ENCODE measurements around the gene OR8S1. TPM values are rescaled to one million over a fixed set of nuclear protein-coding genes. Genes with fewer than 3 reads are reported as not detected.
"Not testable (repeated sequence)": the region's sequence is repeated elsewhere in the genome, so short reads cannot be mapped to it uniquely, and the experiment has no call there.

The OR8S1 gene
- total RNA-seq, 1 experiment from 2014 or later: not detected

DNA sequence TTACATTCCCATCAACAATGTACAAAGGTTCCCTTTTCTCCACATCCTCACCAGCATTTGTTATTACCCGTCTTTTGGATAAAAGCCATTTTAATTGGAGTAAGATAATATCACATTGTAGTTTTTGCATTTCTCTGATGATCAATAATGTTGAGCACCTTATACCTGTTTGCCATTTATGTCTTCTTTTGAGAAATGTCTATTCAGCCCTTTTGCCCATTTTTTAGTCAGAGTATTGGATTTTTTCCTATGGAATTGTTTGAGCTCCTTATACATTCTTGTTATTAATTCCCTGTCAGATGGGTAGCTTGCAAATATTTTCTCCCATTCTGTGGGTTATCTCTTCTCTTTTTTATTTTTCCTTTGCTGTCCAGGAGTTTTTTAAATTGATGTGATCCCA, 10.7 kb upstream of the OR8S1 start:
- ChIA-PET POLR2A (no interaction called here), CTCF (interaction anchor here (0.5 kb wide), 1 partner anchor 28 kb away, joined by 3 read pairs; no protein-coding TSS in a partner anchor)
- no peaks in the 10 kb centered on the region for H3K4me1 ChIP-seq
- Mint-ChIP-seq H3K27me3 (ENCODE audit: insufficient read depth, unreplicated experiment) (peaks cover 8% of the 10 kb centered on the region), H3K36me3 (ENCODE audit: insufficient read depth, unreplicated experiment) (no peaks in the 10 kb centered on the region), H3K9me3 (ENCODE audit: unreplicated experiment) (peaks cover 11% of the 10 kb centered on the region), H3K4me1 (ENCODE audit: low read depth, unreplicated experiment) (no peaks in the 10 kb centered on the region), H3K27ac (ENCODE audit: unreplicated experiment) (no peak overlapping the region), H3K4me3 (ENCODE audit: unreplicated experiment) (no peak overlapping the region)
- BruUV-seq (replicated peaks): no TSS peak
- TF ChIP-seq, protein P1, sequence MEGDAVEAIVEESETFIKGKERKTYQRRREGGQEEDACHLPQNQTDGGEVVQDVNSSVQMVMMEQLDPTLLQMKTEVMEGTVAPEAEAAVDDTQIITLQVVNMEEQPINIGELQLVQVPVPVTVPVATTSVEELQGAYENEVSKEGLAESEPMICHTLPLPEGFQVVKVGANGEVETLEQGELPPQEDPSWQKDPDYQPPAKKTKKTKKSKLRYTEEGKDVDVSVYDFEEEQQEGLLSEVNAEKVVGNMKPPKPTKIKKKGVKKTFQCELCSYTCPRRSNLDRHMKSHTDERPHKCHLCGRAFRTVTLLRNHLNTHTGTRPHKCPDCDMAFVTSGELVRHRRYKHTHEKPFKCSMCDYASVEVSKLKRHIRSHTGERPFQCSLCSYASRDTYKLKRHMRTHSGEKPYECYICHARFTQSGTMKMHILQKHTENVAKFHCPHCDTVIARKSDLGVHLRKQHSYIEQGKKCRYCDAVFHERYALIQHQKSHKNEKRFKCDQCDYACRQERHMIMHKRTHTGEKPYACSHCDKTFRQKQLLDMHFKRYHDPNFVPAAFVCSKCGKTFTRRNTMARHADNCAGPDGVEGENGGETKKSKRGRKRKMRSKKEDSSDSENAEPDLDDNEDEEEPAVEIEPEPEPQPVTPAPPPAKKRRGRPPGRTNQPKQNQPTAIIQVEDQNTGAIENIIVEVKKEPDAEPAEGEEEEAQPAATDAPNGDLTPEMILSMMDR (IDR thresholded peaks at IDR 0.05; ENCODE audit: insufficient read depth in 1 of 2, low read depth in 1 of 2, low read length in 1 of 2, severe bottlenecking in 1 of 2, unreplicated experiment in 1 of 2): no peak
- H3K36me3 ChIP-seq (ENCODE audit: control insufficient read depth, insufficient read depth, low read length): no peaks in the 10 kb centered on the region
- intact Hi-C loops (cut with micrococcal nuclease; ENCODE audit: unreplicated experiment): no loop called here
- peaks cover 6% of the 10 kb centered on the region for H3K9me3 ChIP-seq
- no peak for DNase-seq
- H3K27me3 ChIP-seq (replicated peaks; ENCODE audit: control insufficient read depth, insufficient read depth, low read length): no peaks in the 10 kb centered on the region
- no peak overlapping the region for H3K4me3 ChIP-seq (ENCODE audit: low read depth, low read length)

GRCh38 chr12:48520381-48520780, 5.1 kb upstream of the OR8S1 start:
- H3K27me3 Mint-ChIP-seq (ENCODE audit: insufficient read depth, unreplicated experiment); intact Hi-C loops (cut with micrococcal nuclease; ENCODE audit: unreplicated experiment); BruUV-seq (replicated peaks); H3K36me3 ChIP-seq (ENCODE audit: control insufficient read depth, insufficient read depth, low read length); H3K27ac Mint-ChIP-seq (ENCODE audit: unreplicated experiment); H3K9me3 ChIP-seq; H3K27me3 ChIP-seq (replicated peaks; ENCODE audit: control insufficient read depth, insufficient read depth, low read length); CTCF ChIA-PET; H3K4me3 Mint-ChIP-seq (ENCODE audit: unreplicated experiment); POLR2A ChIA-PET; H3K4me3 ChIP-seq (ENCODE audit: low read depth, low read length); DNase-seq; H3K9me3 Mint-ChIP-seq (ENCODE audit: unreplicated experiment); H3K4me1 ChIP-seq; H3K4me1 Mint-ChIP-seq (ENCODE audit: low read depth, unreplicated experiment); H3K36me3 Mint-ChIP-seq (ENCODE audit: insufficient read depth, unreplicated experiment): not testable (repeated sequence)

DNA sequence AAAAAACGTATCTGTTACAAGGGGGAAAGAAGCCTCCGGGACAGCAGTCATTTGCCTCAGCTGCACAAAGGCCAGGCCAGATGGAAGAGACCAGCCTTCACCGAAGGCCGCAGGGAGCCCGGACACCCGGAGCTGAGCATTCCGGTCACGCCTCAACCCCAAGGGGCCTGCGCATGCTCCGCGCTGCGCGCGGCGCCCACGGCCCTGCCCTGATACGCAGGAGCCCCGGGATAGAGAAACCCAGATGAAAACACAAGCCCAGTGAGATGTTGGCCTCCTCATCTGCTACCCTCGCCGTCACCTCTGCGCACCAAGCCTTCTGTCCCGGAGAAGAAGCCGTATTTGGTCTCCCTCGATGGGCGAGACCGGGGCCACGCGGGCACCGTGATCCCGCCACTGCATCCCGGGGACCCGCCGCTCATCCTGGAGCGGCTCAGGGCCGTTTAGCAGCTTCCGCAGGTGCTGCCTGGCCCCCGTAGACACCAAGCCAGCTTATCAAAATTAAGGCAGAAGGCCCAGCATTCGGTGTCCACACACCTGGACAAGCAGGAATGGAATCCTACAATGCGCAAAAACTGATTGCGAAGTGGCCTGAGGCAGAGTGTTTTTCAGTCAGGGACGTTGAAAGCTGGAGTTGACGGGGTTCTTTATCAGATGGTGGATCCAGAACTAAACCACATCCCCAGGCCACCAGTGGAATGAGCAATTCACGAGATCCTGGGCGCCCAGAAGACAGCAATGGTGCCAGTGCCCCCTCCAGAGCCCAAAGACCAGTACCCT, 2.6 kb downstream of the OR8S1 start:
- Histone ChIP-seq H3K36me3 (ENCODE audit: control insufficient read depth, insufficient read depth, low read length) (no peaks in the 10 kb centered on the region), H3K9me3 (no peaks in the 10 kb centered on the region), H3K27me3 (replicated peaks; ENCODE audit: control insufficient read depth, insufficient read depth, low read length) (no peaks in the 10 kb centered on the region), H3K4me3 (ENCODE audit: low read depth, low read length) (no peak overlapping the region), H3K4me1 (no peaks in the 10 kb centered on the region)
- Mint-ChIP-seq H3K27me3 (ENCODE audit: insufficient read depth, unreplicated experiment) (peaks cover 11% of the 10 kb centered on the region), H3K36me3 (ENCODE audit: insufficient read depth, unreplicated experiment) (no peaks in the 10 kb centered on the region), H3K4me1 (ENCODE audit: low read depth, unreplicated experiment) (no peaks in the 10 kb centered on the region), H3K4me3 (ENCODE audit: unreplicated experiment) (no peak overlapping the region), H3K27ac (ENCODE audit: unreplicated experiment) (no peak overlapping the region), H3K9me3 (ENCODE audit: unreplicated experiment) (no peaks in the 10 kb centered on the region)
- ChIA-PET POLR2A (no interaction called here), CTCF (no interaction called here)
- TF ChIP-seq, protein P1 (IDR thresholded peaks at IDR 0.05; ENCODE audit: insufficient read depth in 1 of 2, low read depth in 1 of 2, low read length in 1 of 2, severe bottlenecking in 1 of 2, unreplicated experiment in 1 of 2): no peak
- intact Hi-C loops (cut with micrococcal nuclease; ENCODE audit: unreplicated experiment): no loop called here
- no TSS peak for BruUV-seq (replicated peaks)
- no peak for DNase-seq

Data from Caco-2 (cell line).